Measurements from ENCODE around the gene BBS5.
"Not testable (repeated sequence)": the region's sequence is repeated elsewhere in the genome, so short reads cannot be mapped to it uniquely, and the experiment has no call there.

BBS5 gene

GRCh38 chr2:169479257-169480078, at the start of gene BBS5:
TSS of gene BBS5 (plus strand) at chr2:169479494. CDS start at chr2:169479554, 60 bp downstream.
- peak; percentile 80 for FAIRE-seq
- peak; percentile 57 for DNase-seq (ENCODE audit: insufficient read length, low spot score)

- not testable (repeated sequence) for FAIRE-seq; DNase-seq (ENCODE audit: insufficient read length, low spot score)
These were observed 47.5 kb upstream of the BBS5 start for GRCh38 chr2:169431772-169432171.

GRCh38 chr2:169434236-169434635, 45.1 kb upstream of the BBS5 start:
- DNase-seq (ENCODE audit: insufficient read length, low spot score); FAIRE-seq: not testable (repeated sequence)

- FAIRE-seq: no peak
- DNase-seq (ENCODE audit: insufficient read length, low spot score): no peak
These were observed 40.7 kb upstream of the BBS5 start for GRCh38 chr2:169438466-169439072.

- DNase-seq (ENCODE audit: insufficient read length, low spot score) (no peak), FAIRE-seq (no peak)
These were observed 39.4 kb upstream of the BBS5 start for GRCh38 chr2:169439900-169440299.

GRCh38 chr2:169446452-169446851, 32.8 kb upstream of the BBS5 start:
- no peak for FAIRE-seq
- no peak for DNase-seq (ENCODE audit: insufficient read length, low spot score)

GRCh38 chr2:169448316-169448715, 31.0 kb upstream of the BBS5 start:
- DNase-seq (ENCODE audit: insufficient read length, low spot score) (no peak), FAIRE-seq (no peak)

- FAIRE-seq: no peak
These were observed 30.4 kb upstream of the BBS5 start for GRCh38 chr2:169448865-169449264.

GRCh38 chr2:169452080-169452479, 27.2 kb upstream of the BBS5 start:
- DNase-seq (ENCODE audit: insufficient read length, low spot score) (peak; percentile 2), FAIRE-seq (no peak)

More at GRCh38 chr2:169448865-169449264, 30.4 kb upstream of the BBS5 start:
- DNase-seq (ENCODE audit: insufficient read length, low spot score): no peak

- not testable (repeated sequence) for FAIRE-seq
These were observed 26.2 kb upstream of the BBS5 start for GRCh38 chr2:169453044-169453443.

GRCh38 chr2:169461143-169461542, 18.2 kb upstream of the BBS5 start:
- FAIRE-seq: no peak

More at GRCh38 chr2:169453044-169453443, 26.2 kb upstream of the BBS5 start:
- DNase-seq (ENCODE audit: insufficient read length, low spot score): not testable (repeated sequence)

GRCh38 chr2:169462896-169463695, 16.2 kb upstream of the BBS5 start:
- no peak for DNase-seq (ENCODE audit: insufficient read length, low spot score)
- no peak for FAIRE-seq

More at GRCh38 chr2:169461143-169461542, 18.2 kb upstream of the BBS5 start:
- DNase-seq (ENCODE audit: insufficient read length, low spot score): no peak

GRCh38 chr2:169464466-169464865, 14.8 kb upstream of the BBS5 start:
- DNase-seq (ENCODE audit: insufficient read length, low spot score) (no peak), FAIRE-seq (no peak)

- DNase-seq (ENCODE audit: insufficient read length, low spot score): no peak
These were observed 14.4 kb upstream of the BBS5 start for GRCh38 chr2:169464882-169465281.

GRCh38 chr2:169468841-169469240, 10.5 kb upstream of the BBS5 start:
- DNase-seq (ENCODE audit: insufficient read length, low spot score) (no peak), FAIRE-seq (no peak)

More at GRCh38 chr2:169464882-169465281, 14.4 kb upstream of the BBS5 start:
- FAIRE-seq: no peak

GRCh38 chr2:169469952-169470572, 9.2 kb upstream of the BBS5 start:
- DNase-seq (ENCODE audit: insufficient read length, low spot score): no peak
- no peak for FAIRE-seq

- DNase-seq (ENCODE audit: insufficient read length, low spot score) (no peak), FAIRE-seq (no peak)
These were observed 7.0 kb upstream of the BBS5 start for GRCh38 chr2:169472249-169472648.

- no peak for FAIRE-seq
- no peak for DNase-seq (ENCODE audit: insufficient read length, low spot score)
These were observed 2.8 kb upstream of the BBS5 start for GRCh38 chr2:169476459-169476858.

GRCh38 chr2:169478339-169478738, 955 bp upstream of the BBS5 start:
- FAIRE-seq (no peak), DNase-seq (ENCODE audit: insufficient read length, low spot score) (no peak)

- DNase-seq (ENCODE audit: insufficient read length, low spot score) (no peak), FAIRE-seq (no peak)
These were observed 493 bp upstream of the BBS5 start for GRCh38 chr2:169478745-169479256.
